GM12874 (cell line): ENCODE results near the gene GPATCH1.

ENCODE experiments used
- TF ChIP-seq, protein P1 (sequence below): IDR thresholded peaks from 2 replicates; pipeline ENCODE4 v1.5.1; 2011; ENCODE audit warnings: low read depth, mild to moderate bottlenecking, control low read depth, low read length, moderate library complexity; ENCODE audit not compliant: insufficient read depth

GPATCH1 gene

DNA sequence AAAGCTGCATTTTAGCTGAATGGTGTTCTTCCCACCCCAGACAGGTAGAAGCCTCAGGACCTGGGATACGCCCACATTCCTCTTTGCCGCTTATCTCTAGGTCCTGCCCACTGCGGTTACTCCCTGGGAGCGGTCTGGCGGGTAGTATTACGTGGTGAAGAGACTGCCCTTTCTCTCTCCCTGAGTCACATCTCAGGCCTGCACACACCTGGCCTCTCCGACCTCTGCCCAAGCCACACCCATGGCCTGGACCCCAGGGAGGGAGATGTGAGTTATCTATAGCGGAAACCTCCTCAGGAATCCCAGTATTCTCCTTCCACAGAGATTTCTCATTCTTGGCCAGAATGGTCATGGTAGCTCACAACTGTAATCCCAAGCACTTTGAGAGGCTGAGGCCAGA is 33.6 kb upstream of the GPATCH1 start:
- TF ChIP-seq, protein P1, sequence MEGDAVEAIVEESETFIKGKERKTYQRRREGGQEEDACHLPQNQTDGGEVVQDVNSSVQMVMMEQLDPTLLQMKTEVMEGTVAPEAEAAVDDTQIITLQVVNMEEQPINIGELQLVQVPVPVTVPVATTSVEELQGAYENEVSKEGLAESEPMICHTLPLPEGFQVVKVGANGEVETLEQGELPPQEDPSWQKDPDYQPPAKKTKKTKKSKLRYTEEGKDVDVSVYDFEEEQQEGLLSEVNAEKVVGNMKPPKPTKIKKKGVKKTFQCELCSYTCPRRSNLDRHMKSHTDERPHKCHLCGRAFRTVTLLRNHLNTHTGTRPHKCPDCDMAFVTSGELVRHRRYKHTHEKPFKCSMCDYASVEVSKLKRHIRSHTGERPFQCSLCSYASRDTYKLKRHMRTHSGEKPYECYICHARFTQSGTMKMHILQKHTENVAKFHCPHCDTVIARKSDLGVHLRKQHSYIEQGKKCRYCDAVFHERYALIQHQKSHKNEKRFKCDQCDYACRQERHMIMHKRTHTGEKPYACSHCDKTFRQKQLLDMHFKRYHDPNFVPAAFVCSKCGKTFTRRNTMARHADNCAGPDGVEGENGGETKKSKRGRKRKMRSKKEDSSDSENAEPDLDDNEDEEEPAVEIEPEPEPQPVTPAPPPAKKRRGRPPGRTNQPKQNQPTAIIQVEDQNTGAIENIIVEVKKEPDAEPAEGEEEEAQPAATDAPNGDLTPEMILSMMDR = no peak

DNA sequence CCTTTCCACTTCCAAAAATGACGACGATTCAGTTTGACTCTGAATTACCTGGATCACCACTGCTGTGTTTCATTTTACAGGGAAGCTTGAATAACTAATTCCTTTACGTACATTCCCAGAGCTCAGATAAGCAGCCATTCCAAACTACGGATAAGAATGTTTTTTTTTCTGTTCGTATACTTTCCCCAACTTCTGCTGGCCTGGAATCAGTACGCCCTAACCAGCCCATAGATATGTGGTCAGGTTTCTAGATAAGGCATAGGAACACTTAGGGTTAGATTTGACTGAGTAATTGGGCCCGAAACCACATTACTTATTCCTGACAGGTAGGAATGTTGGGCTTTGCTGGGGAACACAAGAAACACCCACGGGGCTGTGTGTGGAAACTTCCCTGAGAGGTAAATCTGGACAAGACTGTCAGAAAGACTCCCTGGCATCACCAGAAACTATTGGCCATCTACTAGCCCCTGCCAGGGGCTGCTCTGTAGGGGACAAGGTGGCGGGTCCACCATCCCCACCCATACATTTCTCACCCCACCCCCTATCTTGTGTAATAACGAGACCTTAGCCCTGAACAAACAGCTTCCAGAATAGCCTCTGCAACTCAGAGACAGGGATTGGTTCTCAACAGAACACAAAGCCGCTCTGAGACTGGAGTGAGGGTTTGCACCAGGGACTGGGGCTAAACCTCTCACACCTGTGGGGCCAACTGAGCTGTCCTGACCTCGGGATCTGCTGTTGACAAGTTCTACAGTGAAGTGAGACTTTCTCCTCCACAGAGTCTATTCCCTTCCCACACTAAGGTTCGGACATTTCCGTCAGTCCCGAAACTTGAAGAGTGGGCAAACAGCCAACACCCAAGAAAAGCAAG is 31.9 kb upstream of the GPATCH1 start:
- TF ChIP-seq, protein P1 = no peak

DNA sequence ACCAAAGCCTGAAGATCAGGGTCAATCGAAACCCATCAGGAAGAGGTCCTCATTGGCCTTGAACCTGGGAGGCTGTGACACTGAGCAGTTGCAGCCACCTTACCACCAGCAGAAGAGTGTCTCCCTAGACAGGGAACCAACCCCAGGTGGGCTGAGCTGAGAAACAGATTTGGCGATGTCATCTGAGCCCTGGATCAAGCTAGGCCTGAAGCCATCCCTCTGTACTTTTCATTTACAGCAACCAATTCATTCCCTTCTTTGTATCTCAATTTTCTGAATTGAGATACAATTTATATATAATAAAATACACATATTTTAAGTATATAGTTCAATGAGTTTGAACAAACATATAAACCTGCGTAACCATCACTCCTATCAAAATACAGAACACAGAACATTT is 30.9 kb upstream of the GPATCH1 start:
- TF ChIP-seq, protein P1 = no peak

- TF ChIP-seq, protein P1 = no peak
These were observed 28.5 kb upstream of the GPATCH1 start for GRCh38 chr19:33052352-33052972.

DNA sequence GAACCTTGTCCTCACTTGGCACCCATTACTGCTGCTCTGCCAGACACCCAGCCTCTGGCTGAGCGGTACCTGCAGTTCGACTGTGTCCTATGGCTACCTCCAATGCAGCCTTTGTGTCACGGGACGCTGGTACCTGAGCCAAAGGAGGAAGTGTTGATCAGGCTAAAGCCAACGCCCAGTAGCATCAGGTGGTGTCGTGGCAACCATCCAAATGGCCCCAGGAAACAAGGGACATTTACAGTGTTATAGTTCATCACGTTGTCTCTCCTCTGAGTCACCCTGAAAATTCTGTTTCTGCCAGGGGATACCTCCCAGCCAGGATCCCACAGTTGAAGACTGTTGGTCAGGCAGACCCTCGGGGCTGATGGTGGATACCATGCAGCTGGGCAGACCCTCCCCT is 26.4 kb upstream of the GPATCH1 start:
- TF ChIP-seq, protein P1 = no peak

DNA sequence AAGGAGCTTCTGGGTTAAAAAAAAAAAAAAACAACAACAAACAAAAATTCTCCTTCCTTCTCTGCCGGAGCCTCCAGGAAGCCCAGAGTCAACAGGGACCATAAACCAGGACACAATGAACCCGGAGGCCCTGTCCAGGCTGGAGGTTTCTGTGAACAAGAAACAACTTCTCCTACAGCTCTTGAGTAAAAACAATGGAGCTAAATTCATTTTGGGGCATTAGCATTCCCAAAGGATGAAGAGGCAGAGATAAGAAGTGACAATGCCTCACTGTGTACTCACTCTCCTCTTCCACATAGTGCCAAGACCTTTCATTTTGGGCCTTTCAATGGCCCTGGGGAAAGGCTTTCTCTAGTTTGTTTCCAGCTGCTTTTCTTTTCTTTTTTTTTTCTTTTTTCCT is 25.3 kb upstream of the GPATCH1 start:
- TF ChIP-seq, protein P1 = no peak

DNA sequence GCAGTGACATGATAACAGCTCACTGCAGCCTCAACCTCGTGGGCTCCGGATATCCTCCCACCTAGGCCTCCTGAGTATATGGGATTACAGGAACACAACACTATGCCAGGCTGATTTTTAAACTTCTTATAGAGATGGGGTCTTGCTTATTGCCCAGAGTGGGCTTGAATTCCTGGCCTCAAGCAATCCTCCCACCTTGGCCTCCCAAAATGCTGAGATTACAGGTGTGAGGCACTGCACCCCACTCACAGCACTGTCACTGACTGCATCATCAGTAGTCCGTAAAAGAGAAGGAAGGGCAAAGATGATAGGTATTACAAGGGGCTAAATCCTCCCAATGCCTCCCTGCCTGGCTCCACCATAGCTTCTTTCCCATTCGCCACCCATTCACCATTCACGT is 20.4 kb upstream of the GPATCH1 start:
- TF ChIP-seq, protein P1 = no peak
